BLaER1 (cell line): ENCODE results near the gene CLCA4.
"Not testable (repeated sequence)": the region's sequence is repeated elsewhere in the genome, so short reads cannot be mapped to it uniquely, and the experiment has no call there.

ENCODE experiments used
- H3K27ac ChIP-seq: shearing (Covaris generic); formaldehyde crosslinking; 2 replicates; pipeline ENCODE4 v1.8.1; 2022
- H3K27me3 ChIP-seq: shearing (Covaris generic); formaldehyde crosslinking; 2 replicates; pipeline ENCODE4 v1.8.1; 2022
- H3K36me3 ChIP-seq: shearing (Covaris generic); formaldehyde crosslinking; 2 replicates; pipeline ENCODE4 v1.8.1; 2022
- H3K4me1 ChIP-seq: shearing (Covaris generic); formaldehyde crosslinking; 2 replicates; pipeline ENCODE4 v1.8.1; 2022
- H3K4me2 ChIP-seq: shearing (Covaris generic); formaldehyde crosslinking; 2 replicates; pipeline ENCODE4 v1.8.1; 2022
- H3K4me3 ChIP-seq: shearing (Covaris generic); formaldehyde crosslinking; 2 replicates; pipeline ENCODE4 v1.8.1; 2022
- H3K9ac ChIP-seq: shearing (Covaris generic); formaldehyde crosslinking; 2 replicates; pipeline ENCODE4 v1.8.1; 2022
- H3K9me3 ChIP-seq: shearing (Covaris generic); formaldehyde crosslinking; 2 replicates; pipeline ENCODE4 v1.8.1; 2022
- H4K20me1 ChIP-seq: shearing (Covaris generic); formaldehyde crosslinking; 2 replicates; pipeline ENCODE4 v1.8.1; 2022
- Cebpa-rat ChIP-seq: shearing (Covaris generic); IDR thresholded peaks from 2 replicates; pipeline ENCODE4 v1.8.1; 2022

Gene CLCA4, protein sequence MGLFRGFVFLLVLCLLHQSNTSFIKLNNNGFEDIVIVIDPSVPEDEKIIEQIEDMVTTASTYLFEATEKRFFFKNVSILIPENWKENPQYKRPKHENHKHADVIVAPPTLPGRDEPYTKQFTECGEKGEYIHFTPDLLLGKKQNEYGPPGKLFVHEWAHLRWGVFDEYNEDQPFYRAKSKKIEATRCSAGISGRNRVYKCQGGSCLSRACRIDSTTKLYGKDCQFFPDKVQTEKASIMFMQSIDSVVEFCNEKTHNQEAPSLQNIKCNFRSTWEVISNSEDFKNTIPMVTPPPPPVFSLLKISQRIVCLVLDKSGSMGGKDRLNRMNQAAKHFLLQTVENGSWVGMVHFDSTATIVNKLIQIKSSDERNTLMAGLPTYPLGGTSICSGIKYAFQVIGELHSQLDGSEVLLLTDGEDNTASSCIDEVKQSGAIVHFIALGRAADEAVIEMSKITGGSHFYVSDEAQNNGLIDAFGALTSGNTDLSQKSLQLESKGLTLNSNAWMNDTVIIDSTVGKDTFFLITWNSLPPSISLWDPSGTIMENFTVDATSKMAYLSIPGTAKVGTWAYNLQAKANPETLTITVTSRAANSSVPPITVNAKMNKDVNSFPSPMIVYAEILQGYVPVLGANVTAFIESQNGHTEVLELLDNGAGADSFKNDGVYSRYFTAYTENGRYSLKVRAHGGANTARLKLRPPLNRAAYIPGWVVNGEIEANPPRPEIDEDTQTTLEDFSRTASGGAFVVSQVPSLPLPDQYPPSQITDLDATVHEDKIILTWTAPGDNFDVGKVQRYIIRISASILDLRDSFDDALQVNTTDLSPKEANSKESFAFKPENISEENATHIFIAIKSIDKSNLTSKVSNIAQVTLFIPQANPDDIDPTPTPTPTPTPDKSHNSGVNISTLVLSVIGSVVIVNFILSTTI

DNA sequence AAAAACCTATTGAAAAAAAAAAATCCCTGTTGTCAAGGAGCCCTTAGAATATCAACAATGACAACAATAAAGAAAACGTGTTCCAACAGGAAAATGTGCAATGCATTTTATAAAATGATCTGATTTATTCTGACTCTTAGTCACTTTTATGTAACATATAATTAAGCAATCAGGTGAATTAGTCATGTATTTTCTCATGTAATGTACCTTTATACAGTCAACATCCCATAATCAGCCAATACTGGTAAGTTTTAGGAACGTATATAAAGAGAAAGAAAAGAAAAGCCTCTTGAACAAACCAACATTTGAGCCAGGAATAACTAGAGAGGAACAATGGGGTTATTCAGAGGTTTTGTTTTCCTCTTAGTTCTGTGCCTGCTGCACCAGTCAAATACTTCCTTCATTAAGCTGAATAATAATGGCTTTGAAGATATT lies at the start of gene CLCA4:
Gene CLCA4, plus strand, starts transcription at position 292 of the 435 bp plus-strand sequence. Its CDS starts 42 bp downstream, at position 334.
- H3K36me3 ChIP-seq: no peaks in the 10 kb centered on the region
- no peak within 1 kb of the TSS for H3K9ac ChIP-seq
- no peaks in the 10 kb centered on the region; the same call in 1 of the 2 replicates for H3K9me3 ChIP-seq
- TF ChIP-seq Cebpa-rat: no peak
- H3K4me2 ChIP-seq: no peak within 1 kb of the TSS
- no peaks in the 10 kb centered on the region for H3K27me3 ChIP-seq
- H3K4me1 ChIP-seq: no peaks in the 10 kb centered on the region
- no peak within 1 kb of the TSS for H3K4me3 ChIP-seq
- no peaks in the 10 kb centered on the region for H4K20me1 ChIP-seq
- H3K27ac ChIP-seq: no peak within 1 kb of the TSS

GRCh38 chr1:86498281-86498680 lies 48.6 kb upstream of the CLCA4 start:
- no peaks in the 10 kb centered on the region for H4K20me1 ChIP-seq
- no peaks in the 10 kb centered on the region for H3K36me3 ChIP-seq
- H3K9me3 ChIP-seq: no peaks in the 10 kb centered on the region
- H3K9ac ChIP-seq: no peak overlapping the region
- no peaks in the 10 kb centered on the region for H3K4me1 ChIP-seq
- H3K27ac ChIP-seq: no peak overlapping the region
- H3K4me2 ChIP-seq: no peak overlapping the region
- H3K27me3 ChIP-seq: no peaks in the 10 kb centered on the region
- no peak overlapping the region for H3K4me3 ChIP-seq
- no peak for TF ChIP-seq Cebpa-rat

DNA sequence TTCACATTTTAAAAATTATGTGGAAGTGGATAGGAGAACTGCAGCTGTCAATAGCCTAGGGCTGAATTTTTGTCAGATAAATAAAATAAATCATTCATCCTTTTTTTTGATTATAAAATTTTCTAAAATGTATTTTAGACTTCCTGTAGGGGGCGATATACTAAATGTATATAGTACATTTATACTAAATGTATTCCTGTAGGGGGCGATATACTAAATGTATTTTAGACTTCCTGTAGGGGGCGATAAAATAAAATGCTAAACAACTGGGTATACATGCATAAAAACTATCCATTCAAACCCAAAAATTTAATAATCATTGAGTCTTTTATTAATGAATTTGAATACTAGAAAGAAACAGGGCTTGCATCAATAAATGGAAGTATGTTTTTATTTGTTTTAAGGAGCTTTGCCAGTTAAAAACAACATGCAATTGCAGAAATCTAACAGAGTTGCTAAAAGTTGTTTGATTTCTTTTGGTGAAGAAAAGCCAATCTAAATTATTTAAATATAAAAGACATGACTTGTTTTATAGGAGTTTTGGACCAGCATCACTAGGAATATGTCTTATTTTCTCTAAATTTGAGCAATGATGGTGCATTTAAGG lies 46.8 kb upstream of the CLCA4 start:
- H3K4me1 ChIP-seq: no peaks in the 10 kb centered on the region
- no peaks in the 10 kb centered on the region for H3K9me3 ChIP-seq
- no peaks in the 10 kb centered on the region for H3K27me3 ChIP-seq
- H3K4me2 ChIP-seq: no peak overlapping the region
- no peak overlapping the region for H3K9ac ChIP-seq
- no peaks in the 10 kb centered on the region for H3K36me3 ChIP-seq
- H3K4me3 ChIP-seq: no peak overlapping the region
- no peaks in the 10 kb centered on the region for H4K20me1 ChIP-seq
- no peak for TF ChIP-seq Cebpa-rat
- no peak overlapping the region for H3K27ac ChIP-seq

- no peak for TF ChIP-seq Cebpa-rat
These were observed 46.2 kb upstream of the CLCA4 start for GRCh38 chr1:86500714-86501113.

DNA sequence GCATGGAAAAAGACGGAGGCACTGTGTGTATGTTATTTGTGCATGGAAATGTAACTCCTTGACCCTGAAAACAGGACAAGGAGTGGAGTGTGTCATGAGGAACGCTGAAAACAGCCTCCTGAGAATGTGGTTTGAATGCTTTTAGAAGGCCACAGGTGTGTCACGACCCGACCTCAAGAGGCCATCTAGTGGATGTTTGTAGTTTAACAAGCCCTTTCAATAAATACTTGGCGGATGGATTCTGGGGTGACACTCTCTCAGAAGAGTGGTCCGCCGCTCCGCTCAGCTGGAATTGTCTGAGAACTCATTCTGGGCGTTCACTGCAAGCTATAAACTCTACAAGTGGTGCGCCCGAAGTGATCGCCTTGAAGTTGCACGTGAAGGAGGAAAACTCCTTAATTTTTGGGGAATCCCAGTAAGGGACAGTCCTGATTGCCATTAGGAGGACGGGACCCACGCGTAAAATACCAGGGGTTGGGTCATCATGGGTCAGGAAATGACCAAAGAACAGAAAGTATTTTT lies 44.7 kb upstream of the CLCA4 start:
- H3K9ac ChIP-seq, H4K20me1 ChIP-seq, H3K9me3 ChIP-seq, H3K27me3 ChIP-seq, H3K4me3 ChIP-seq, H3K4me1 ChIP-seq, H3K4me2 ChIP-seq, H3K27ac ChIP-seq, H3K36me3 ChIP-seq: not testable (repeated sequence)

More at GRCh38 chr1:86500714-86501113, 46.2 kb upstream of the CLCA4 start:
- no peak overlapping the region for H3K4me3 ChIP-seq
- H3K27me3 ChIP-seq: no peaks in the 10 kb centered on the region
- H3K9ac ChIP-seq: no peak overlapping the region
- no peaks in the 10 kb centered on the region for H3K36me3 ChIP-seq
- H3K27ac ChIP-seq: no peak overlapping the region
- H3K4me2 ChIP-seq: no peak overlapping the region
- H3K9me3 ChIP-seq: no peaks in the 10 kb centered on the region
- H3K4me1 ChIP-seq: no peaks in the 10 kb centered on the region
- no peaks in the 10 kb centered on the region for H4K20me1 ChIP-seq

DNA sequence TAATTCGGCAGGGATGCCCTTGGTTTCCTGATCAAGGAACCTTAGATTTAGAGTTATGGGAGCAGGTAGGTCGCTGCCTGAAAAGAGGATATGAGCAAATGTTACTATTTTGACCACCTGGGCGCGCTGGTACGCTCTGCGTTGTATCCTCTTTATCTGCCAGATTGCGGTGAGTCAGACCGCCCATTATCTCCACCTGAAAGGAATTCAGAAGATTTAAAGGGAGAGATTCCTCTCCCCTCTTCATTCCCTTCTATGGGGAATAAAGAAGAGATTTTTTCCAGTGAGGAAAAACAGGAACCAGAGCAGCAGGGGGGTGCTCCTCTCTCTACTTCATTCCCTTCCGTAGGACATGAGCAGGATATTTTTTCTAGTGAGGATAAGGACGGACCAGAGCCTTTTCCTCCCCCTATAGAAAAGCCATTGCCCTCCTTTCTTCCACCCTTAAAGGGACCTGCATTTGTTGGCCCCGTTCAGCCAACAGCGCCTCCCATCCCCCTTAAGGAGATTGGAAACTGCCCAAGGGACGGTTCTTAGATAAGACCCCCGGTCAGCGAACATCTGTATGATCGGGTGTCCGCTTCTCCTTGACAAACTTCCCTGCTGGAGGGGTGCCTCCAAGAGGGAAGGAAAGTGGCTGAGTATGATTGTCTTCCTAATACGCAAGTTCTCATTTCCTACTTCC lies 44.0 kb upstream of the CLCA4 start:
- Histone ChIP-seq H3K36me3 (no peaks in the 10 kb centered on the region), H3K9ac (no peak overlapping the region), H3K4me2 (no peak overlapping the region), H3K9me3 (no peaks in the 10 kb centered on the region), H3K27me3 (no peaks in the 10 kb centered on the region), H3K27ac (no peak overlapping the region), H3K4me3 (no peak overlapping the region), H4K20me1 (no peaks in the 10 kb centered on the region), H3K4me1 (no peaks in the 10 kb centered on the region)
- no peak for TF ChIP-seq Cebpa-rat

DNA sequence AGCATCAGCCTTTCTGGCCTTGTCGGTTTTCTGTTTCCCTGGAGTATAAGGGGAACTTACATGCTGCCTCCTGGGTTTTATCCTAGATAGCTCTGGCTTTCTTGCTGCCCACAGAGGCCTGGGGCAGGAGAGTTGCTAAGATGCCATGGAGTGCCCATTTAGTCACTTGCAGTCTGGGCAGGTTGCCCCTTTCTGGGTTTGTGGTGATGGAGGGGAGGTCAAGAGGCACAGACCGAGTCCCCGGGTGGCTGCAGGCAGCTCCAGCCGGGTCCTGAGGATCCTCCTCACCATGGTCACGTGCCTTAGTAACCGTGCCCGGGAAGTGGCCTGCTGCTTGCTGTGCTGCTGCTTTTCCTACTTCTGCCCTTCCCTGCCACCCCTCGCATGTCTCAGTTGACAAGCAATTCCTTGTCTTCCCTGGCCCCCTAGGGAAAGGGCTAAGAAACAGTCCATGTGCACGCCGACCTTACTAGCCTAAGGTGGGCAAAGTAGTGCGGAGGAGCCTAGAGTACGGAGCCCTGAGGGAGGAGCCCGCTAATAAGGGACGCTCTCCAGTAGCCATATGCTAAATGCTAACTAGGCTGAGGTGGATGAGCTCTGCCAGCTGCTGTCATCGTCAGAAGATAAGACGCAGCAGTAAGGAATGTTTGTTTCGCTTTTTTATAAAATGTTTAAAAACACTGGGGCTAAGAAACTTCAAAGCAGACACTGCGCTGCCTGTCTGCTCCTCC lies 43.3 kb upstream of the CLCA4 start:
- no peak overlapping the region for H3K27ac ChIP-seq
- no peaks in the 10 kb centered on the region for H3K4me1 ChIP-seq
- no peak overlapping the region for H3K4me2 ChIP-seq
- H3K36me3 ChIP-seq: no peaks in the 10 kb centered on the region
- H3K27me3 ChIP-seq: no peaks in the 10 kb centered on the region
- no peak for TF ChIP-seq Cebpa-rat
- no peaks in the 10 kb centered on the region for H4K20me1 ChIP-seq
- no peak overlapping the region for H3K4me3 ChIP-seq
- no peak overlapping the region for H3K9ac ChIP-seq
- H3K9me3 ChIP-seq: no peaks in the 10 kb centered on the region

DNA sequence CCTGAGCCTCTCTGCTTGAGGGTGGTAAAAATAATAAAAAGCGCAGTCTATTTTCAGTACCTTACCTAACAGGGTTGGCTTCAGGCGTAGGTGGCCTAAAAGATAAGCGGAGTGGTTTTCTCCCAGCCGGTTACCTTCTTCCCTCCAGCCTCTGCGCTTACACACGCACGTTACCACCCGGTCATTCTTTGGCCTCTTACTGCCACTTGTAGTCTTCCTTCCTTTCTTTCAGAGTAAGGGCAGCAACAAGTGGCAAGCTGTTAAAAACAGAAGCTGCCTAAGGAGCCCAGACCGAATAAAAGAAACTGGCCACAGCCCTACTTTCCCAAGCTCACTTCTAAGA lies 42.8 kb upstream of the CLCA4 start:
- no peak overlapping the region for H3K4me3 ChIP-seq
- TF ChIP-seq Cebpa-rat: no peak
- no peak overlapping the region for H3K27ac ChIP-seq
- H3K4me2 ChIP-seq: no peak overlapping the region
- H4K20me1 ChIP-seq: no peaks in the 10 kb centered on the region
- no peaks in the 10 kb centered on the region for H3K9me3 ChIP-seq
- no peaks in the 10 kb centered on the region for H3K4me1 ChIP-seq
- no peak overlapping the region for H3K9ac ChIP-seq
- H3K36me3 ChIP-seq: no peaks in the 10 kb centered on the region
- H3K27me3 ChIP-seq: no peaks in the 10 kb centered on the region
